ENCODE results near the gene BTBD9. TPM values are rescaled to one million over a fixed set of nuclear protein-coding genes. Genes with fewer than 3 reads are reported as not detected.
A peak's percentile ranks its signal among the peaks of the same experiment; 100 is the strongest.

Gene BTBD9
- total and polyA plus RNA-seq, 2 experiments from 2014 or later = 13.0 to 17.0 TPM

DNA sequence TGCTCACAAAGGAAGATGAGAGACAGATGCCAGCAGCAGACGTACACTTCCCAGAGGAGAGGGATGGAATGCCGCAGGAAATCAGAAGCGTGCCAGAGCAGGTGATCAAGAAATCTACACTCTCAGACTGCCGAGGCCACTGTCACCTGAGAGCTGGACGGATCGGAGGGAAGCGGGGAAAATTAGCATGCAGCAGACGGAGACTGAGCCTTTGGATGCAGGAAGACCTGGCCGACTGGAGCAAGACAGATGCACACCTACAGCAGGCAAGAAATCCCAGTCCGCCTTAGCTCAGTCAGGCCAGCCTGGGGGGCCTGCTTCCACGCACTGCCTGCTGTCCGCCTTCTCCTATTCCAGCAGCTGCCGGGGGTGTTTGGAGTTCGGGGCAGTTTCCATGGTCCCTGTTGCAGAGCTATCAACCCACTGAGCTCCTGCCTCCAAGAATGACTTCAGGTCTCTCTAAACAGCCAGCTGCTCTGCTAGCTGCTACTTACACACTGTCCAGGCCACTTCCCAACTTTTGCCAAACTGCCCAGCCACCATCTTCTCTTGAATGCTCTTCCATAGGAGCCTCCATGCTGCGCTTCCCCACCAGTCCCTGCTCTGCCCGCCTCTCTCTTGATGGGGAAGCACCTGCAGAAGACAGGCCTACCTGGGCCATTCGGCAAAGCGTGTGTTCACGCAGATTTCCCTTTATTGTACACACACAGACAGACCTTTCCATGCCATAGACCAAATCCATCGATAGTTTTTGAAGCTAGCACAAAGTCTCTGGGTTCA, 451.7 kb downstream of the BTBD9 start:
- 88% methylated on average over 20 of the region's 20 CpGs for WGBS (ENCODE audit: low lambda C conversion rate, missing lambda C conversion rate)
- Histone ChIP-seq H4K20me1 (ENCODE audit: insufficient read depth, poor library complexity, severe bottlenecking) (no peaks in the 10 kb centered on the region), H3K27me3 (no peaks in the 10 kb centered on the region), H2AFZ (no peak overlapping the region), H3K79me2 (no peaks in the 10 kb centered on the region), H3K4me3 (no peak overlapping the region), H3K36me3 (replicated peaks; ENCODE audit: insufficient read depth, low read depth) (no peaks in the 10 kb centered on the region), H3K9me3 (ENCODE audit: low read depth) (no peaks in the 10 kb centered on the region), H3K27ac (no peak overlapping the region), H3K9me2 (replicated peaks; ENCODE audit: insufficient read depth) (no peaks in the 10 kb centered on the region), H3K4me2 (no peak overlapping the region), H3K4me1 (ENCODE audit: insufficient read depth) (no peaks in the 10 kb centered on the region)
- no peak for DNase-seq (ENCODE audit: low spot score)
- TF ChIP-seq EZH2phosphoT487 (IDR thresholded peaks at IDR 0.05; ENCODE audit: low read depth, severe bottlenecking, unreplicated experiment) = no peak
- TF ChIP-seq EZH2 (IDR thresholded peaks at IDR 0.05; ENCODE audit: borderline replicate concordance) = no peak
- TF ChIP-seq, protein P1, sequence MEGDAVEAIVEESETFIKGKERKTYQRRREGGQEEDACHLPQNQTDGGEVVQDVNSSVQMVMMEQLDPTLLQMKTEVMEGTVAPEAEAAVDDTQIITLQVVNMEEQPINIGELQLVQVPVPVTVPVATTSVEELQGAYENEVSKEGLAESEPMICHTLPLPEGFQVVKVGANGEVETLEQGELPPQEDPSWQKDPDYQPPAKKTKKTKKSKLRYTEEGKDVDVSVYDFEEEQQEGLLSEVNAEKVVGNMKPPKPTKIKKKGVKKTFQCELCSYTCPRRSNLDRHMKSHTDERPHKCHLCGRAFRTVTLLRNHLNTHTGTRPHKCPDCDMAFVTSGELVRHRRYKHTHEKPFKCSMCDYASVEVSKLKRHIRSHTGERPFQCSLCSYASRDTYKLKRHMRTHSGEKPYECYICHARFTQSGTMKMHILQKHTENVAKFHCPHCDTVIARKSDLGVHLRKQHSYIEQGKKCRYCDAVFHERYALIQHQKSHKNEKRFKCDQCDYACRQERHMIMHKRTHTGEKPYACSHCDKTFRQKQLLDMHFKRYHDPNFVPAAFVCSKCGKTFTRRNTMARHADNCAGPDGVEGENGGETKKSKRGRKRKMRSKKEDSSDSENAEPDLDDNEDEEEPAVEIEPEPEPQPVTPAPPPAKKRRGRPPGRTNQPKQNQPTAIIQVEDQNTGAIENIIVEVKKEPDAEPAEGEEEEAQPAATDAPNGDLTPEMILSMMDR (IDR thresholded peaks at IDR 0.05; ENCODE audit: poor library complexity) = no peak

DNA sequence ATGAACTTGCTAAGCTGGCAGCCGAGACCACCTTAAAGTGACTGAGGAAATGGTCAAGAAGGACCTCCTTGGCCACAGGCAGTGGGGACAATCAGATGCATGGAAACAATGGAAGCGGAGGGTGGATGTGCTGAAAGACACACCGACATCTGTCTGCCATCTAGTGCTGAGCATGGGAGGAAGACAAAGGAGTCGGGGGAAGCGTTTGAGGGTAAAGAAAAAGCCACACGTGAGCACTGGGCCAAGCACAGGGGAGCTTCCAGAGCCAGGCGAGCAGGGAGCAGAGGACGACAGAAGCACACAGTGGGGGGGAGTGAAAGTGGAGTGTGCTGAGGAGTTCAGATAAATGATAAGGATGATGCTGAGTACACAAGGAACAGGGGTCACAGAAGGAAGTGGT, 452.4 kb downstream of the BTBD9 start:
- Histone ChIP-seq H3K4me2 (no peak overlapping the region), H3K4me3 (no peak overlapping the region), H3K4me1 (ENCODE audit: insufficient read depth) (no peaks in the 10 kb centered on the region), H3K27me3 (no peaks in the 10 kb centered on the region), H3K9me3 (ENCODE audit: low read depth) (no peaks in the 10 kb centered on the region), H3K9me2 (replicated peaks; ENCODE audit: insufficient read depth) (no peaks in the 10 kb centered on the region), H4K20me1 (ENCODE audit: insufficient read depth, poor library complexity, severe bottlenecking) (no peaks in the 10 kb centered on the region), H3K79me2 (no peaks in the 10 kb centered on the region), H3K27ac (no peak overlapping the region), H3K36me3 (replicated peaks; ENCODE audit: insufficient read depth, low read depth) (no peaks in the 10 kb centered on the region), H2AFZ (no peak overlapping the region)
- no peak for DNase-seq (ENCODE audit: low spot score)
- TF ChIP-seq EZH2phosphoT487 (IDR thresholded peaks at IDR 0.05; ENCODE audit: low read depth, severe bottlenecking, unreplicated experiment) = no peak
- TF ChIP-seq, protein P1 (IDR thresholded peaks at IDR 0.05; ENCODE audit: poor library complexity) = peak; percentile 4
- TF ChIP-seq EZH2 (IDR thresholded peaks at IDR 0.05; ENCODE audit: borderline replicate concordance) = no peak
- 49% methylated on average over 8 of the region's 8 CpGs for WGBS (ENCODE audit: low lambda C conversion rate, missing lambda C conversion rate)

DNA sequence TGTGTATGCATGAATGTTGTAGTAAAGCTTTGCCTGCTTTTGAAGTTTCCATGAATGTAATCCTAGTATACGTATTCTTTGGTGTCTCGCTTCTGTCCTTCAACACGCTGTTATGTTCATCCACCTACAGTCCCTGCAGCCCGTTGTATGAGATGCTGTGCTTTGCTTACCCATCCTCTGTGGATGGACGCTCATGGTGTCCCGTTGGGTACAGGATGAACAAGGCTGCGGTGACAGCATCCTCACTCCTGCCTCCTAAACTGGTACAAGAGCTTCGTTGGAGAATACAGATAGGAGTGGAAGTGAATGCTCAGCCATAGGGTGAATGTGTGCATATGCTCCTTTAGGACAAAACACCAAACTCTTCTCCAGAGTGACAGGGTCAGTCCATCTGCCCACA, 454.0 kb downstream of the BTBD9 start:
- 95% methylated on average over 8 of the region's 8 CpGs for WGBS (ENCODE audit: low lambda C conversion rate, missing lambda C conversion rate)
- Histone ChIP-seq H3K4me3 (no peak overlapping the region), H3K27ac (no peak overlapping the region), H3K9me2 (replicated peaks; ENCODE audit: insufficient read depth) (no peaks in the 10 kb centered on the region), H2AFZ (no peak overlapping the region), H3K79me2 (no peaks in the 10 kb centered on the region), H3K4me1 (ENCODE audit: insufficient read depth) (no peaks in the 10 kb centered on the region), H3K36me3 (replicated peaks; ENCODE audit: insufficient read depth, low read depth) (no peaks in the 10 kb centered on the region), H3K9me3 (ENCODE audit: low read depth) (no peaks in the 10 kb centered on the region), H4K20me1 (ENCODE audit: insufficient read depth, poor library complexity, severe bottlenecking) (no peaks in the 10 kb centered on the region), H3K4me2 (no peak overlapping the region), H3K27me3 (no peaks in the 10 kb centered on the region)
- DNase-seq (ENCODE audit: low spot score) = no peak
- no peak for TF ChIP-seq EZH2phosphoT487 (IDR thresholded peaks at IDR 0.05; ENCODE audit: low read depth, severe bottlenecking, unreplicated experiment)

DNA sequence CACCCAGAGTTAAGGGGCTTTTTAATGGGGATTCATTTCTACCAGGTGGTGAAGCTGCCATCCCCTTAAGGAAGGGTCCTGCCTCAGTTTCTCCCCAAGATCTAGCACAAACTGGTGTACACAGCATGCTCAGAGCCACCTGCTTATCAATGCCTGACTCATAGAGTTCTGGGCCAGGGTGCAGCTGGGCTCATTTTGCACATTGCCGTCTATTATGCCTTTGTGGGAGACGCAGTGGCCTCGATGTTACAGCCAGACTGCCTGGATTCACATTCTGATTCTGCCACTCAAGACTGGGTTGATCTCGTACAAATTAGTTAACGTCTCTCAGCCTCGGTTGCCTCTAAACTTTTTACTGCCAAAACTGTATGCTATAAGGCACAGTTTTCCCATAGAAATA, 454.5 kb downstream of the BTBD9 start:
- 97% methylated on average over 6 of the region's 6 CpGs for WGBS (ENCODE audit: low lambda C conversion rate, missing lambda C conversion rate)
- Histone ChIP-seq H3K27ac (no peak overlapping the region), H3K4me3 (no peak overlapping the region), H3K36me3 (replicated peaks; ENCODE audit: insufficient read depth, low read depth) (no peaks in the 10 kb centered on the region), H4K20me1 (ENCODE audit: insufficient read depth, poor library complexity, severe bottlenecking) (no peaks in the 10 kb centered on the region), H2AFZ (no peak overlapping the region), H3K79me2 (no peaks in the 10 kb centered on the region), H3K27me3 (no peaks in the 10 kb centered on the region), H3K4me2 (no peak overlapping the region), H3K4me1 (ENCODE audit: insufficient read depth) (no peaks in the 10 kb centered on the region), H3K9me2 (replicated peaks; ENCODE audit: insufficient read depth) (no peaks in the 10 kb centered on the region), H3K9me3 (ENCODE audit: low read depth) (no peaks in the 10 kb centered on the region)
- TF ChIP-seq, protein P1 (IDR thresholded peaks at IDR 0.05; ENCODE audit: poor library complexity) = no peak
- no peak for TF ChIP-seq EZH2phosphoT487 (IDR thresholded peaks at IDR 0.05; ENCODE audit: low read depth, severe bottlenecking, unreplicated experiment)
- no peak for TF ChIP-seq EZH2 (IDR thresholded peaks at IDR 0.05; ENCODE audit: borderline replicate concordance)
- no peak for DNase-seq (ENCODE audit: low spot score)

Measured in hepatocyte (in vitro differentiated cells).